ENCODE results near the gene KCNN1.

Gene KCNN1

GRCh38 chr19:18044825-18045304, 78.0 kb downstream of the KCNN1 start:
- H3K27ac ChIP-seq, result peak overlapping the region; percentile 76

GRCh38 chr19:18045307-18046050, 78.6 kb downstream of the KCNN1 start:
- TF ChIP-seq CTCF (conservative IDR thresholded peaks at IDR 0.05; ENCODE audit: low read depth, low read length), result no peak
- Histone ChIP-seq H3K4me1 (ENCODE audit: low read depth, poor library complexity, severe bottlenecking) (peaks cover 33% of the 10 kb centered on the region), H3K27ac (peak overlapping the region; percentile 76), H3K9ac (no peak overlapping the region), H4K20me1 (ENCODE audit: insufficient read depth) (no peaks in the 10 kb centered on the region), H3K27me3 (ENCODE audit: insufficient read depth, low read depth) (no peaks in the 10 kb centered on the region), H3K4me3 (IDR thresholded peaks at IDR 0.05; ENCODE audit: insufficient read depth, low read depth, low read length) (no peak overlapping the region), H3K36me3 (ENCODE audit: insufficient read depth) (no peaks in the 10 kb centered on the region), H3K4me2 (peak overlapping the region; percentile 71), H2AFZ (ENCODE audit: low read depth) (peak overlapping the region; percentile 61; the same call in 1 of the 2 replicates), H3K79me2 (ENCODE audit: insufficient read depth, low read depth) (no peaks in the 10 kb centered on the region)

More at GRCh38 chr19:18044825-18045304, 78.0 kb downstream of the KCNN1 start:
- no peak overlapping the region for H3K4me3 ChIP-seq (IDR thresholded peaks at IDR 0.05; ENCODE audit: insufficient read depth, low read depth, low read length)
- peaks cover 33% of the 10 kb centered on the region for H3K4me1 ChIP-seq (ENCODE audit: low read depth, poor library complexity, severe bottlenecking)
- peak overlapping the region; percentile 30; the same call in 1 of the 2 replicates for H3K9ac ChIP-seq
- H4K20me1 ChIP-seq (ENCODE audit: insufficient read depth), result no peaks in the 10 kb centered on the region
- no peaks in the 10 kb centered on the region for H3K36me3 ChIP-seq (ENCODE audit: insufficient read depth)
- H3K27me3 ChIP-seq (ENCODE audit: insufficient read depth, low read depth), result no peaks in the 10 kb centered on the region
- H3K4me2 ChIP-seq, result peak overlapping the region; percentile 71
- H3K79me2 ChIP-seq (ENCODE audit: insufficient read depth, low read depth), result no peaks in the 10 kb centered on the region
- peak overlapping the region; percentile 61; the same call in 1 of the 2 replicates for H2AFZ ChIP-seq (ENCODE audit: low read depth)
- no peak for TF ChIP-seq CTCF (conservative IDR thresholded peaks at IDR 0.05; ENCODE audit: low read depth, low read length)

GRCh38 chr19:18046059-18046718, 79.3 kb downstream of the KCNN1 start:
- Histone ChIP-seq H3K4me3 (IDR thresholded peaks at IDR 0.05; ENCODE audit: insufficient read depth, low read depth, low read length) (no peak overlapping the region), H3K27me3 (ENCODE audit: insufficient read depth, low read depth) (no peaks in the 10 kb centered on the region), H3K4me2 (peak overlapping the region; percentile 71; the same call in 1 of the 2 replicates), H4K20me1 (ENCODE audit: insufficient read depth) (no peaks in the 10 kb centered on the region), H3K36me3 (ENCODE audit: insufficient read depth) (no peaks in the 10 kb centered on the region), H3K9ac (no peak overlapping the region), H3K79me2 (ENCODE audit: insufficient read depth, low read depth) (no peaks in the 10 kb centered on the region), H2AFZ (ENCODE audit: low read depth) (no peak overlapping the region), H3K27ac (no peak overlapping the region), H3K4me1 (ENCODE audit: low read depth, poor library complexity, severe bottlenecking) (peaks cover 33% of the 10 kb centered on the region)
- TF ChIP-seq CTCF (conservative IDR thresholded peaks at IDR 0.05; ENCODE audit: low read depth, low read length), result no peak

GRCh38 chr19:18049385-18049784, 82.5 kb downstream of the KCNN1 start:
- H3K4me2 ChIP-seq, result no peak overlapping the region
- no peak for TF ChIP-seq CTCF (conservative IDR thresholded peaks at IDR 0.05; ENCODE audit: low read depth, low read length)
- no peaks in the 10 kb centered on the region for H4K20me1 ChIP-seq (ENCODE audit: insufficient read depth)
- H3K36me3 ChIP-seq (ENCODE audit: insufficient read depth), result no peaks in the 10 kb centered on the region
- H3K4me3 ChIP-seq (IDR thresholded peaks at IDR 0.05; ENCODE audit: insufficient read depth, low read depth, low read length), result no peak overlapping the region
- H3K4me1 ChIP-seq (ENCODE audit: low read depth, poor library complexity, severe bottlenecking), result peaks cover 21% of the 10 kb centered on the region
- no peaks in the 10 kb centered on the region for H3K27me3 ChIP-seq (ENCODE audit: insufficient read depth, low read depth)
- no peak overlapping the region for H3K27ac ChIP-seq
- no peak overlapping the region for H2AFZ ChIP-seq (ENCODE audit: low read depth)
- no peak overlapping the region for H3K9ac ChIP-seq
- H3K79me2 ChIP-seq (ENCODE audit: insufficient read depth, low read depth), result no peaks in the 10 kb centered on the region

Data from KMS-11 (cell line).